ENCODE results near the gene KRTAP10-2. TPM values are rescaled to one million over a fixed set of nuclear protein-coding genes. Genes with fewer than 3 reads are reported as not detected.

KRTAP10-2 gene
- total and polyA plus RNA-seq, 2 donors from 2014 or later: not detected

DNA sequence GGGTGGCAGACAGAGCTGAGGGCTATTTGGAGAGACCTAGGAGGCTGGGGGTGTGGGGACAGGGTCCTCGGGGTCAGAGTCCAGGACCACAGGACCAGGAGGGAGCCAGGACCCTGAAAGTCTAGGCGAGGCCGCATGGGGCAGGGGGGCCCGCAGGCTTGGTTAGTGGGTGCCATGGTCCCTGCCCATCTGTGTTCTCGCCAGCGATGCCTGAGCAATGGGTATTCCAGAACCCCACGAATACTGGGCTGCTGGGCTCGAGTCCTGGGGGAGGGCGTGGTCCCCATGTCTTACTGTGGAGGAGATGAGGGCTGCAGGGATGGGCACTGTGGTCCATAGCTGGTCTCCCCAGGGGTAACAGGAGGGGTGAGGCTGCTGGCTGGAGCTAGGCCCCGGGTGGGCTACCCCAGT lies 39.0 kb upstream of the KRTAP10-2 start:
- intact Hi-C loops (cut with DNase I): no loop called here
- no peaks in the 10 kb centered on the region for H3K27me3 ChIP-seq (ENCODE audit: control insufficient read depth, insufficient read depth, low read length)
- no peaks in the 10 kb centered on the region for H3K36me3 ChIP-seq (ENCODE audit: control insufficient read depth in 2 of 3, insufficient read depth in 3 of 3, low read length in 3 of 3)
- FAIRE-seq: no peak
- TF ChIP-seq, protein P1, sequence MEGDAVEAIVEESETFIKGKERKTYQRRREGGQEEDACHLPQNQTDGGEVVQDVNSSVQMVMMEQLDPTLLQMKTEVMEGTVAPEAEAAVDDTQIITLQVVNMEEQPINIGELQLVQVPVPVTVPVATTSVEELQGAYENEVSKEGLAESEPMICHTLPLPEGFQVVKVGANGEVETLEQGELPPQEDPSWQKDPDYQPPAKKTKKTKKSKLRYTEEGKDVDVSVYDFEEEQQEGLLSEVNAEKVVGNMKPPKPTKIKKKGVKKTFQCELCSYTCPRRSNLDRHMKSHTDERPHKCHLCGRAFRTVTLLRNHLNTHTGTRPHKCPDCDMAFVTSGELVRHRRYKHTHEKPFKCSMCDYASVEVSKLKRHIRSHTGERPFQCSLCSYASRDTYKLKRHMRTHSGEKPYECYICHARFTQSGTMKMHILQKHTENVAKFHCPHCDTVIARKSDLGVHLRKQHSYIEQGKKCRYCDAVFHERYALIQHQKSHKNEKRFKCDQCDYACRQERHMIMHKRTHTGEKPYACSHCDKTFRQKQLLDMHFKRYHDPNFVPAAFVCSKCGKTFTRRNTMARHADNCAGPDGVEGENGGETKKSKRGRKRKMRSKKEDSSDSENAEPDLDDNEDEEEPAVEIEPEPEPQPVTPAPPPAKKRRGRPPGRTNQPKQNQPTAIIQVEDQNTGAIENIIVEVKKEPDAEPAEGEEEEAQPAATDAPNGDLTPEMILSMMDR (IDR thresholded peaks at IDR 0.05; ENCODE audit: borderline replicate concordance, extremely low read depth, insufficient read depth): no peak
- no peak overlapping the region for H3K27ac ChIP-seq (ENCODE audit: low read depth in 2 of 2, low read length in 2 of 2)
- no peak overlapping the region for H3K4me3 ChIP-seq (ENCODE audit: low read length in 3 of 3)
- no peak for DNase-seq
- H3K9me3 ChIP-seq (ENCODE audit: control insufficient read depth in 2 of 3, insufficient read depth in 1 of 3, low read length in 3 of 3): no peaks in the 10 kb centered on the region
- no peak overlapping the region for H3K9ac ChIP-seq (ENCODE audit: low read length in 3 of 3)
- no peaks in the 10 kb centered on the region for H3K4me1 ChIP-seq (ENCODE audit: control insufficient read depth in 2 of 3, insufficient read depth in 2 of 3, low read depth in 1 of 3, low read length in 3 of 3)

DNA sequence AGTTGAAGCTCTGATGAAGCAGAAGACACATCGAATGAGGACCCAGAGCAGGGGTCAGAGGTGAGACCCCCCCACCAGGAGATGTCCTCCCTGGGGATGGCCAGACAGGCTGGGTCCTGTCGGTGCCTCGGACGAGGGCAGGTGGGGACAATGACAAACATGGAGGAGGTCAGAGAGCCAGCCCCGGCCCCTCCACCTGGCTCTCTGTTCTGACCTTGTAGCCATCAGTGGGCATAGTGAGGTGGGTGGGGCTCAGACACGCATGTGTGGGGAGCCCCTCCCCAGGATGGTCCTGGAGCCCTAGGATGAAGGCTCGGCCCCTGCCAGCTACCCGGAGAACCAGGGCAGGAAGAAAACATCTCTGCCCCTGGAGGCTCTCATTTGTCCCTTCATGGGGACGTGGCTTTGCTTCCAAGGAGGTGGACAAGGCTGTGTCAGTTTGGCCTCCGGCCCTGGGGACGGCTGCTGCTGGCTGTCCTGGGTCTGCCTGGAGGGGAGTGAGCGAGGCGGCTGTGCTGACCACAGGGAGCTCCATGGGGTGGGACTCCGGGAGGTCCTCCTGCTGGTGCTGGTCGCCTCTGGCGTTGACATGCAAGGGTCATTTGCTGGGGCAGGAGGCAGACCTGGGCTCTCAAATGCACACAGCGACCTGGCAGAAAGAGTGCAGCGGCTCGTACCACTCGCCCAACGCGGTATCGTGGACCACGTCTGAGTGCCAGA lies 38.4 kb upstream of the KRTAP10-2 start:
- Histone ChIP-seq H3K9me3 (ENCODE audit: control insufficient read depth in 2 of 3, insufficient read depth in 1 of 3, low read length in 3 of 3) (no peaks in the 10 kb centered on the region), H3K36me3 (ENCODE audit: control insufficient read depth in 2 of 3, insufficient read depth in 3 of 3, low read length in 3 of 3) (no peaks in the 10 kb centered on the region), H3K4me1 (ENCODE audit: control insufficient read depth in 2 of 3, insufficient read depth in 2 of 3, low read depth in 1 of 3, low read length in 3 of 3) (no peaks in the 10 kb centered on the region), H3K27ac (ENCODE audit: low read depth in 2 of 2, low read length in 2 of 2) (no peak overlapping the region), H3K9ac (ENCODE audit: low read length in 3 of 3) (no peak overlapping the region), H3K4me3 (ENCODE audit: low read length in 3 of 3) (no peak overlapping the region), H3K27me3 (ENCODE audit: control insufficient read depth, insufficient read depth, low read length) (no peaks in the 10 kb centered on the region)
- FAIRE-seq: no peak
- intact Hi-C loops (cut with DNase I): no loop called here
- TF ChIP-seq, protein P1 (IDR thresholded peaks at IDR 0.05; ENCODE audit: borderline replicate concordance, extremely low read depth, insufficient read depth): no peak
- no peak for DNase-seq

DNA sequence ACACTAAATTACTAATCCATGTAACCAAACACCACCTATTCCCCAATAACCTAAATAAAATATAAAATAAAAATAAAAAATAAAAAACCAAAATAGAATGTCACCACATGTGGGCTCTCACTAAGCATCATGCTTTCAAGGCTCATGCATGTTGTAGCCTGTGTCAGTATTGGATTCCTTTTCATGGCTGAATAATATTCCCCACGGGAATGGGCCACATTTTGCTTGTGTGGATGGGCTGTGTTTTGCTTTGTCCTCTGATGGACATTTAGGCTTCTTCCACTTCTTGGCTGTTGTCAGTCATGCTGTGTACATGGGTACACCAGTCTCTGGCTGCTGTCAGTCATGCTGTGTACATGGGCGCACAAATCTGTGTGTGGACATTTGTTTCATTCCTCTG lies 37.8 kb upstream of the KRTAP10-2 start:
- H3K9me3 ChIP-seq (ENCODE audit: control insufficient read depth in 2 of 3, insufficient read depth in 1 of 3, low read length in 3 of 3): no peaks in the 10 kb centered on the region
- TF ChIP-seq, protein P1 (IDR thresholded peaks at IDR 0.05; ENCODE audit: borderline replicate concordance, extremely low read depth, insufficient read depth): no peak
- H3K27me3 ChIP-seq (ENCODE audit: control insufficient read depth, insufficient read depth, low read length): no peaks in the 10 kb centered on the region
- no peak for FAIRE-seq
- no peak overlapping the region for H3K27ac ChIP-seq (ENCODE audit: low read depth in 2 of 2, low read length in 2 of 2)
- no peaks in the 10 kb centered on the region for H3K36me3 ChIP-seq (ENCODE audit: control insufficient read depth in 2 of 3, insufficient read depth in 3 of 3, low read length in 3 of 3)
- H3K4me3 ChIP-seq (ENCODE audit: low read length in 3 of 3): no peak overlapping the region
- intact Hi-C loops (cut with DNase I): no loop called here
- H3K9ac ChIP-seq (ENCODE audit: low read length in 3 of 3): no peak overlapping the region
- DNase-seq: no peak
- H3K4me1 ChIP-seq (ENCODE audit: control insufficient read depth in 2 of 3, insufficient read depth in 2 of 3, low read depth in 1 of 3, low read length in 3 of 3): no peaks in the 10 kb centered on the region
